GM19463 (cell line): ENCODE results near the gene HIVEP3.

ENCODE experiments used
- ATAC-seq: cut with Tn5 transposase; IDR thresholded peaks from one replicate; pipeline ENCODE4 v1.9.1; 2021; ENCODE audit warnings: mild to moderate bottlenecking, moderate library complexity; ENCODE audit not compliant: unreplicated experiment

Gene HIVEP3

GRCh38 chr1:41480204-41481108, 438.3 kb downstream of the HIVEP3 start:
- ATAC-seq = no peak

- no peak for ATAC-seq
These were observed 438.9 kb downstream of the HIVEP3 start for GRCh38 chr1:41479808-41480160.

GRCh38 chr1:41479000-41479807, 439.5 kb downstream of the HIVEP3 start:
- no peak for ATAC-seq

- ATAC-seq = no peak
These were observed 440.5 kb downstream of the HIVEP3 start for GRCh38 chr1:41478118-41478748.

GRCh38 chr1:41476807-41477361, 441.8 kb downstream of the HIVEP3 start:
- ATAC-seq = no peak

- ATAC-seq = no peak
These were observed 442.7 kb downstream of the HIVEP3 start for GRCh38 chr1:41475859-41476567.

- no peak for ATAC-seq
These were observed 443.4 kb downstream of the HIVEP3 start for GRCh38 chr1:41475346-41475745.

- ATAC-seq = no peak
These were observed 444.0 kb downstream of the HIVEP3 start for GRCh38 chr1:41474490-41475271.

- no peak for ATAC-seq
These were observed 444.9 kb downstream of the HIVEP3 start for GRCh38 chr1:41473738-41474362.

GRCh38 chr1:41471658-41472057, 447.1 kb downstream of the HIVEP3 start:
- ATAC-seq = no peak

GRCh38 chr1:41469706-41470105, 449.0 kb downstream of the HIVEP3 start:
- ATAC-seq = no peak

GRCh38 chr1:41468122-41468762, 450.5 kb downstream of the HIVEP3 start:
- ATAC-seq = no peak

- ATAC-seq = no peak
These were observed 451.0 kb downstream of the HIVEP3 start for GRCh38 chr1:41467673-41468072.

- no peak for ATAC-seq
These were observed 452.6 kb downstream of the HIVEP3 start for GRCh38 chr1:41466146-41466545.

GRCh38 chr1:41465741-41466140, 453.0 kb downstream of the HIVEP3 start:
- ATAC-seq = no peak

GRCh38 chr1:41464885-41465284, 453.8 kb downstream of the HIVEP3 start:
- ATAC-seq = no peak

- no peak for ATAC-seq
These were observed 455.2 kb downstream of the HIVEP3 start for GRCh38 chr1:41463516-41463915.

GRCh38 chr1:41462680-41463004, 456.1 kb downstream of the HIVEP3 start:
- no peak for ATAC-seq
